Trophoblast cell (in vitro differentiated cells and primary cell): ENCODE results near the gene AURKB.

ENCODE experiments used
- DNase-seq, 2 donors: peaks; one replicate each; pipeline ENCODE4 v3.0.0-alpha.2; 2016
- H2AFZ ChIP-seq: 2 replicates; pipeline ENCODE4 v1.6.1; 2013; ENCODE audit warnings: low read length, moderate library complexity, mild to moderate bottlenecking; ENCODE audit not compliant: insufficient read depth, poor library complexity
- H2AK5ac ChIP-seq: 2 replicates; pipeline ENCODE4 v1.6.1; 2013; ENCODE audit warnings: mild to moderate bottlenecking, low read length
- H2BK120ac ChIP-seq: 2 replicates; pipeline ENCODE4 v1.6.1; 2013; ENCODE audit warnings: low read length, mild to moderate bottlenecking, moderate library complexity; ENCODE audit not compliant: insufficient read depth, poor library complexity
- H2BK12ac ChIP-seq: 2 replicates; pipeline ENCODE4 v1.6.1; 2013; ENCODE audit warnings: mild to moderate bottlenecking, low read length, moderate library complexity
- H2BK5ac ChIP-seq: 2 replicates; pipeline ENCODE4 v1.6.1; 2013; ENCODE audit warnings: low read length, low read depth, moderate library complexity, mild to moderate bottlenecking; ENCODE audit not compliant: poor library complexity
- H3K14ac ChIP-seq: 2 replicates; pipeline ENCODE4 v1.6.1; 2013; ENCODE audit warnings: mild to moderate bottlenecking, low read length
- H3K18ac ChIP-seq: 2 replicates; pipeline ENCODE4 v1.6.1; 2013; ENCODE audit warnings: mild to moderate bottlenecking, low read length
- H3K23ac ChIP-seq: 2 replicates; pipeline ENCODE4 v1.6.1; 2013; ENCODE audit warnings: low read length
- H3K27ac ChIP-seq: 2 replicates; pipeline ENCODE4 v1.5.1; 2013; ENCODE audit warnings: low read depth, mild to moderate bottlenecking, inconsistent platforms, low read length, moderate library complexity
- H3K27me3 ChIP-seq: 2 replicates; pipeline ENCODE4 v1.6.1; 2013; ENCODE audit warnings: inconsistent platforms, mild to moderate bottlenecking, low read length, moderate library complexity; ENCODE audit not compliant: insufficient read depth
- H3K36me3 ChIP-seq, 2 experiments: 1 replicate in 1 of 2; 2 replicates in 1 of 2; pipeline ENCODE4 v1.6.1; 2013; ENCODE audit warnings: low read length in 2 of 2, mild to moderate bottlenecking in 2 of 2, moderate library complexity in 1 of 2; ENCODE audit not compliant: insufficient read depth in 2 of 2, control insufficient read depth in 1 of 2
- H3K4ac ChIP-seq: 2 replicates; pipeline ENCODE4 v1.6.1; 2013; ENCODE audit warnings: low read depth, mild to moderate bottlenecking, low read length, moderate library complexity
- H3K4me1 ChIP-seq, 2 experiments: 1 replicate in 1 of 2; 2 replicates in 1 of 2; pipeline ENCODE4 v1.6.1; 2013; ENCODE audit warnings: low read length in 2 of 2, mild to moderate bottlenecking in 2 of 2, moderate library complexity in 1 of 2; ENCODE audit not compliant: insufficient read depth in 2 of 2, control insufficient read depth in 1 of 2
- H3K4me2 ChIP-seq: 2 replicates; pipeline ENCODE4 v1.6.1; 2013; ENCODE audit warnings: inconsistent platforms, mild to moderate bottlenecking, low read length, moderate library complexity
- H3K4me3 ChIP-seq: 2 replicates; pipeline ENCODE4 v1.5.1; 2013; ENCODE audit warnings: mild to moderate bottlenecking, low read depth, low read length, inconsistent platforms
- H3K79me1 ChIP-seq: one replicate; pipeline ENCODE4 v1.6.1; 2013; ENCODE audit warnings: low read length
- H3K79me2 ChIP-seq: 2 replicates; pipeline ENCODE4 v1.6.1; 2013; ENCODE audit warnings: low read length, mild to moderate bottlenecking; ENCODE audit not compliant: control insufficient read depth, insufficient read depth, poor library complexity
- H3K9ac ChIP-seq: 2 replicates; pipeline ENCODE4 v1.6.1; 2013; ENCODE audit warnings: mild to moderate bottlenecking, low read length
- H3K9me3 ChIP-seq: 2 replicates; pipeline ENCODE4 v1.6.1; 2013; ENCODE audit warnings: low read depth, mild to moderate bottlenecking, control low read depth, inconsistent platforms, low read length; ENCODE audit not compliant: insufficient read depth
- H4K12ac ChIP-seq: 2 replicates; pipeline ENCODE4 v1.6.1; 2013; ENCODE audit warnings: low read depth, mild to moderate bottlenecking, low read length, moderate library complexity
- H4K8ac ChIP-seq: 2 replicates; pipeline ENCODE4 v1.6.1; 2013; ENCODE audit warnings: low read depth, mild to moderate bottlenecking, low read length, moderate library complexity
- H4K91ac ChIP-seq: one replicate; pipeline ENCODE4 v1.6.1; 2013; ENCODE audit warnings: low read depth, mild to moderate bottlenecking, low read length, moderate library complexity
- WGBS: extraction: QIAGEN DNeasy Blood & Tissue Kit; methylation state at CpG from one replicate; pipeline ENCODE4 v1.1.7; 2013; ENCODE audit warnings: missing lambda C conversion rate; ENCODE audit not compliant: insufficient read length, insufficient coverage; ENCODE audit errors: extremely low coverage; 5-methylcytosine and 5-hydroxymethylcytosine counted together

AURKB gene

DNA sequence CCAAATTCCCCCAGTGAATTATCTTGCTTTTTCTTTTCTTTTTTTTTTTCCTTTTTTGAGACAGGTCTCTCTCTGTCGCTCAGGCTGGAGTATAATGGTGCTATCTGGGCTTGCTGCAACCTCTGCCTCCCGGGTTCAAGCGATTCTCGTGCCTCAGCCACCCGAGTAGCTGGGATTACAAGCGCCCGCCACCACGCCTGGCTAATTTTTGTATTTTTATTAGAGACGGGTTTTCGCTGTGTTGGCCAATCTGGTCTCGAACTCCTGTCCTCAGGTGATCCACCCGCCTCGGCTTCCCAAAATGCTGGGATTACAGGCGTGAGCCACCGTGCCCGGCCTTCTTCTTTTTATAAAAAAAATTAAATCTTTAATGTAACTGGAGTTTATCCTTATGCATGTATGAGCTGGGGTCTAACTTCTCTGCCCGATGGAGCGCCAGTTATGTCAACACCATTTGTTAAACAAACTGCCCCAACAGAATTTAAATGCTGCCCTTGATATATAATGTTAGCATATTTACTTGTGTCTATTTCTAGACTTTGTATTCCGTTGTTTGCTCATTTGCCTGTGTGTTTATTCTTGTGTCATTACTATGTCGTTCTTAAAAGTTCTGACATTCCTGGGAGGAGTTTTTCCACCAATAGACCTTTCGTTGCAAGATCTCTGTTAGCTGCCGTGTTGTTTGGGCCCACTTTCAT lies 535 bp upstream of the AURKB start:
- Histone ChIP-seq H2AK5ac (no peak overlapping the region), H3K4me3 (peak overlapping the region; percentile 65), H3K14ac (no peak overlapping the region), H3K79me2 (peaks cover 4% of the 10 kb centered on the region), H4K91ac (no peak overlapping the region), H2BK5ac (peak overlapping the region; percentile 44), H4K12ac (no peak overlapping the region), H3K9me3 (no peaks in the 10 kb centered on the region), H3K79me1 (peaks cover 6% of the 10 kb centered on the region), H3K27ac (no peak overlapping the region), H2BK120ac (no peak overlapping the region), H3K4me2 (peak overlapping the region; percentile 68), H3K9ac (peak overlapping the region; percentile 55), H3K23ac (no peak overlapping the region), H3K4me1 (peaks cover 0 to 4% of the 10 kb centered on the region in 2 experiments), H3K18ac (no peak overlapping the region), H3K27me3 (no peaks in the 10 kb centered on the region), H2AFZ (peak overlapping the region; percentile 72), H2BK12ac (no peak overlapping the region), H4K8ac (peak overlapping the region; percentile 75), H3K4ac (no peak overlapping the region), H3K36me3 (peaks cover 17 to 18% of the 10 kb centered on the region in 2 experiments)
- no CpG with 5 or more reads among the region's 22 CpGs for WGBS
- DNase-seq, result peak in 1 of 2 donors; percentile 56

DNA sequence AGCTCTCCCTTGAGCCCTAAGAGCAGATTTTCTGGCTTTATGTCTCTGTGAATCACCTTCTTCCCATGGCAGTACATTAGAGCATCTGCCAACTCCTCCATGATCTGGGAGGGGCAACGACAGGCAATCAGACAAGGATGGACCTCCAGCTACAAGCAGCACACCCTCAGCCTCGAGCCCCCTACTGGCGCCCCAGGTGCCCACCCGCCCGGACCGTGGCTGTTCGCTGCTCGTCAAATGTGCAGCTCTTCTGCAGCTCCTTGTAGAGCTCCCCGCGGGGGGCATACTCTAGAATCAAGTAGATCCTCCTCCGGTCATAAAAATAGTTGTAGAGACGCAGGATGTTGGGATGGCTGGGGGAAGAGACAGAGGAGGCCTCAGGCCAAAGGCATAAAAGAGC lies 3.8 kb downstream of the AURKB start:
- Histone ChIP-seq H3K14ac (no peak overlapping the region), H3K79me2 (peaks cover 4% of the 10 kb centered on the region), H3K27ac (no peak overlapping the region), H3K9ac (no peak overlapping the region), H2AFZ (no peak overlapping the region), H3K4me3 (no peak overlapping the region), H3K4me2 (no peak overlapping the region), H4K91ac (no peak overlapping the region), H3K18ac (no peak overlapping the region), H3K36me3 (peaks cover 35 to 37% of the 10 kb centered on the region in 2 experiments), H2BK120ac (no peak overlapping the region), H4K12ac (no peak overlapping the region), H3K79me1 (peaks cover 6% of the 10 kb centered on the region), H3K27me3 (no peaks in the 10 kb centered on the region), H3K23ac (no peak overlapping the region), H3K9me3 (peaks cover 3% of the 10 kb centered on the region), H3K4me1 (peaks cover 0 to 4% of the 10 kb centered on the region in 2 experiments), H2AK5ac (no peak overlapping the region), H4K8ac (no peak overlapping the region), H3K4ac (no peak overlapping the region), H2BK5ac (no peak overlapping the region), H2BK12ac (no peak overlapping the region)
- DNase-seq, result no peak
- WGBS, result no CpG with 5 or more reads among the region's 12 CpGs

DNA sequence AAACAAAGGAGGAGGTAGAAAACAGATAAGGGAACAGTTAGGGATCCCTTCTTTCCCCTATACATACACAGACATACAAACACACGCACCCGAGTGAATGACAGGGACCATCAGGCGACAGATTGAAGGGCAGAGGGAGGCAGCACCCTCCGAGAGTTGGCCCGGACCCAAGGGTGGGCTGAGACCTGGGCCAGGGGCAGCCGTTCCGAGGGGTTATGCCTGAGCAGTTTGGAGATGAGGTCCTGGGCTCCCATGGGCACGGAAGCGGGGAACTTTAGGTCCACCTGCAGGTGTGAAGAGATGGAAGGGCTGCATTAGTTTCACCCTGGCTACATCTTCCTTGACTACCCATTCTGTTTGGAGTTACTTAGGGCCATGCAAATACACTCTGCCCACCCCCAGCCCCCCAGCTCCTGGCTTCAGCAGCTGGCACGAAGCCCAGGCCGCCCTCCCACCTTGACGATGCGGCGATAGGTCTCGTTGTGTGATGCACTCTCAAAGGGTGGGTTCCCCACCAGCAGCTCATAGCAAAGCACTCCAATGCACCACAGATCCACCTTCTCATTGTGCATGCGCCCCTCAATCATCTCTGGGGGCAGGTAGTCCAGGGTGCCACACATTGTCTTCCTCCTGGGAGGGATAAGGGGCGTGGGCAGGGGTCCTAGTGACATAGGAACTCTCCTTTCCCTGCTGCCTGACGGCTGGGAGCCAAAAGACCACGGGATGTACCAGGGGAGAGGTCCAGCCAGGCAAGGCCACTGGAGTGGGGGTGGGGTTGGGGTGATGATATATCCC lies 5.4 kb downstream of the AURKB start:
- Histone ChIP-seq H4K8ac (no peak overlapping the region), H3K27ac (no peak overlapping the region), H3K14ac (no peak overlapping the region), H3K9me3 (peaks cover 3% of the 10 kb centered on the region), H2BK120ac (no peak overlapping the region), H3K4me3 (peak overlapping the region; percentile 34), H3K4me1 (peaks cover 0 to 4% of the 10 kb centered on the region in 2 experiments), H3K4me2 (no peak overlapping the region), H4K91ac (no peak overlapping the region), H3K9ac (no peak overlapping the region), H3K27me3 (no peaks in the 10 kb centered on the region), H3K4ac (no peak overlapping the region), H3K36me3 (peaks cover 35 to 37% of the 10 kb centered on the region in 2 experiments), H2AFZ (no peak overlapping the region), H3K18ac (no peak overlapping the region), H4K12ac (no peak overlapping the region), H2BK12ac (no peak overlapping the region), H2BK5ac (no peak overlapping the region), H2AK5ac (no peak overlapping the region), H3K79me1 (peaks cover under 1% of the 10 kb centered on the region), H3K23ac (no peak overlapping the region), H3K79me2 (peaks cover under 1% of the 10 kb centered on the region)
- no CpG with 5 or more reads among the region's 19 CpGs for WGBS
- DNase-seq, result no peak

GRCh38 chr17:8192070-8192815 lies 18.1 kb downstream of the AURKB start:
- H2AFZ ChIP-seq, result peak overlapping the region; percentile 21
- peak overlapping the region; percentile 71 for H4K8ac ChIP-seq
- no CpG with 5 or more reads among the region's 12 CpGs for WGBS
- peaks cover 20 to 24% of the 10 kb centered on the region in 2 experiments for H3K4me1 ChIP-seq
- H3K4me2 ChIP-seq, result peak overlapping the region; percentile 56
- no peak overlapping the region for H3K18ac ChIP-seq
- H3K23ac ChIP-seq, result no peak overlapping the region
- peak overlapping the region; percentile 17 for H4K91ac ChIP-seq
- no peak overlapping the region for H2BK5ac ChIP-seq
- peak overlapping the region; percentile 35 for H3K27ac ChIP-seq
- H2AK5ac ChIP-seq, result peak overlapping the region; percentile 40
- H3K14ac ChIP-seq, result no peak overlapping the region
- H3K9ac ChIP-seq, result no peak overlapping the region
- H3K27me3 ChIP-seq, result no peaks in the 10 kb centered on the region
- peak overlapping the region; percentile 5 for H3K4ac ChIP-seq
- H2BK120ac ChIP-seq, result no peak overlapping the region
- peak; percentile 90 to 94 for DNase-seq
- no peaks in the 10 kb centered on the region for H3K36me3 ChIP-seq
- peaks cover 3% of the 10 kb centered on the region for H3K79me2 ChIP-seq
- no peak overlapping the region for H3K4me3 ChIP-seq
- H3K79me1 ChIP-seq, result peaks cover 9% of the 10 kb centered on the region
- no peak overlapping the region for H2BK12ac ChIP-seq
- H4K12ac ChIP-seq, result peak overlapping the region; percentile 17
- no peaks in the 10 kb centered on the region for H3K9me3 ChIP-seq
